ENCODE measurements around the gene RBM17. TPM values are rescaled to one million over a fixed set of nuclear protein-coding genes. Genes with fewer than 3 reads are reported as not detected.
"Not testable (repeated sequence)": the region's sequence is repeated elsewhere in the genome, so short reads cannot be mapped to it uniquely, and the experiment has no call there.

Gene RBM17
- total RNA-seq, 2 donors from 2014 or later, result 141 to 227 TPM

- peaks cover 72 to 80% of the 10 kb centered on the region in 2 donors for H3K36me3 Mint-ChIP-seq
- H3K9me3 Mint-ChIP-seq, result no peaks in the 10 kb centered on the region
- DNase-seq (ENCODE audit: low spot score in 2 of 2) (peak; percentile 77 to 91), ATAC-seq (peak; percentile 56 to 66)
- H3K27ac Mint-ChIP-seq, result peak overlapping the region; percentile 98 to 99
Observed at GRCh38 chr10:6052247-6053221, 36.3 kb upstream of the RBM17 start.

GRCh38 chr10:6053303-6053702, 35.5 kb upstream of the RBM17 start:
- no peak for ATAC-seq
- peak in 1 of 2 donors; percentile 7 for DNase-seq (ENCODE audit: low spot score in 2 of 2)
- Mint-ChIP-seq H3K9me3 (no peaks in the 10 kb centered on the region), H3K36me3 (peaks cover 74 to 82% of the 10 kb centered on the region in 2 donors), H3K27ac (peak overlapping the region; percentile 98 to 99)

- Mint-ChIP-seq H3K9me3 (no peaks in the 10 kb centered on the region), H3K27ac (peak overlapping the region; percentile 98 to 99), H3K36me3 (peaks cover 74 to 82% of the 10 kb centered on the region in 2 donors)
- DNase-seq (ENCODE audit: low spot score in 2 of 2) (peak; percentile 12 to 61), ATAC-seq (no peak)
Observed at GRCh38 chr10:6053816-6054631, 34.8 kb upstream of the RBM17 start.

- Mint-ChIP-seq H3K36me3 (peaks cover 74 to 82% of the 10 kb centered on the region in 2 donors), H3K9me3 (no peaks in the 10 kb centered on the region), H3K27ac (peak overlapping the region; percentile 98 to 99)
- ATAC-seq (no peak), DNase-seq (ENCODE audit: low spot score in 2 of 2) (peak; percentile 20 to 49)
Observed at GRCh38 chr10:6054884-6055283, 34.0 kb upstream of the RBM17 start.

- DNase-seq (ENCODE audit: low spot score in 2 of 2) (peak in 1 of 2 donors; percentile 14), ATAC-seq (no peak)
- Mint-ChIP-seq H3K9me3 (no peaks in the 10 kb centered on the region), H3K27ac (peak overlapping the region; percentile 99), H3K36me3 (peaks cover 75 to 82% of the 10 kb centered on the region in 2 donors)
Observed at GRCh38 chr10:6055929-6056328, 32.9 kb upstream of the RBM17 start.

- H3K36me3 Mint-ChIP-seq, result peaks cover 77 to 87% of the 10 kb centered on the region in 2 donors
- DNase-seq (ENCODE audit: low spot score in 2 of 2) (peak in 1 of 2 donors; percentile 45), ATAC-seq (peak in 1 of 2 donors; percentile 8)
- H3K27ac Mint-ChIP-seq, result peak overlapping the region; percentile 99
- H3K9me3 Mint-ChIP-seq, result no peaks in the 10 kb centered on the region
Observed at GRCh38 chr10:6056411-6057135, 32.3 kb upstream of the RBM17 start.

GRCh38 chr10:6058682-6059475, 30.0 kb upstream of the RBM17 start:
- DNase-seq (ENCODE audit: low spot score in 2 of 2) (peak in 1 of 2 donors; percentile 51), ATAC-seq (peak; percentile 63 to 66)
- Mint-ChIP-seq H3K9me3 (no peaks in the 10 kb centered on the region), H3K27ac (peak overlapping the region; percentile 99), H3K36me3 (peaks cover 74 to 84% of the 10 kb centered on the region in 2 donors)

- no peak for ATAC-seq
- H3K36me3 Mint-ChIP-seq, result peaks cover 68 to 82% of the 10 kb centered on the region in 2 donors
- H3K9me3 Mint-ChIP-seq, result no peaks in the 10 kb centered on the region
- peak overlapping the region; percentile 99 for H3K27ac Mint-ChIP-seq
- DNase-seq (ENCODE audit: low spot score in 2 of 2), result peak in 1 of 2 donors; percentile 44
Observed at GRCh38 chr10:6059506-6059905, 29.3 kb upstream of the RBM17 start.

- Mint-ChIP-seq H3K9me3 (peaks cover 0 to 4% of the 10 kb centered on the region in 2 donors), H3K27ac (peak overlapping the region; percentile 99), H3K36me3 (peaks cover 58 to 77% of the 10 kb centered on the region in 2 donors)
- ATAC-seq, result no peak
- DNase-seq (ENCODE audit: low spot score in 2 of 2), result peak in 1 of 2 donors; percentile 45
Observed at GRCh38 chr10:6061056-6061455, 27.8 kb upstream of the RBM17 start.

- DNase-seq (ENCODE audit: low spot score in 2 of 2), result peak; percentile 67 to 80
- H3K36me3 Mint-ChIP-seq, result peaks cover 49 to 65% of the 10 kb centered on the region in 2 donors
- H3K9me3 Mint-ChIP-seq, result peaks cover 0 to 4% of the 10 kb centered on the region in 2 donors
- H3K27ac Mint-ChIP-seq, result peak within 1 kb of the TSS; percentile 99
- ATAC-seq, result peak; percentile 76 to 80
Observed at GRCh38 chr10:6062101-6062771, 26.6 kb upstream of the RBM17 start, which contains the start of gene IL2RA. Gene IL2RA (minus strand): TSS chr10:6062367. CDS start chr10:6062151, 216 bp downstream.

GRCh38 chr10:6064119-6064518, 24.7 kb upstream of the RBM17 start:
- peak in 1 of 2 donors; percentile 16 for DNase-seq (ENCODE audit: low spot score in 2 of 2)
- no peak overlapping the region for H3K27ac Mint-ChIP-seq
- peaks cover 0 to 4% of the 10 kb centered on the region in 2 donors for H3K9me3 Mint-ChIP-seq

GRCh38 chr10:6064726-6065125, 24.1 kb upstream of the RBM17 start:
- peaks cover 24 to 40% of the 10 kb centered on the region in 2 donors for H3K36me3 Mint-ChIP-seq
- H3K27ac Mint-ChIP-seq, result peak overlapping the region in 1 of 2 donors; percentile 58
- ATAC-seq; H3K9me3 Mint-ChIP-seq; DNase-seq (ENCODE audit: low spot score in 2 of 2): not testable (repeated sequence)

More at GRCh38 chr10:6064119-6064518, 24.7 kb upstream of the RBM17 start:
- H3K36me3 Mint-ChIP-seq, result peaks cover 31 to 46% of the 10 kb centered on the region in 2 donors
- no peak for ATAC-seq

GRCh38 chr10:6065406-6065805, 23.4 kb upstream of the RBM17 start:
- DNase-seq (ENCODE audit: low spot score in 2 of 2) (peak in 1 of 2 donors; percentile 52), ATAC-seq (no peak)
- Mint-ChIP-seq H3K36me3 (peaks cover 20 to 37% of the 10 kb centered on the region in 2 donors), H3K9me3 (peaks cover 0 to 4% of the 10 kb centered on the region in 2 donors), H3K27ac (peak overlapping the region in 1 of 2 donors; percentile 85)

GRCh38 chr10:6065835-6066234, 23.0 kb upstream of the RBM17 start:
- Mint-ChIP-seq H3K27ac (peak overlapping the region; percentile 40 to 85), H3K9me3 (peaks cover 0 to 4% of the 10 kb centered on the region in 2 donors), H3K36me3 (peaks cover 19 to 35% of the 10 kb centered on the region in 2 donors)
- ATAC-seq (no peak), DNase-seq (ENCODE audit: low spot score in 2 of 2) (peak in 1 of 2 donors; percentile 18)

Measured in activated naive CD4-positive, alpha-beta T cell treated with anti-CD3 and anti-CD28 coated beads, Interleukin-2, amount 50 U/mL, for 72 hours (primary cell).